Measurements from ENCODE around the gene PCNX4.

PCNX4 gene

DNA sequence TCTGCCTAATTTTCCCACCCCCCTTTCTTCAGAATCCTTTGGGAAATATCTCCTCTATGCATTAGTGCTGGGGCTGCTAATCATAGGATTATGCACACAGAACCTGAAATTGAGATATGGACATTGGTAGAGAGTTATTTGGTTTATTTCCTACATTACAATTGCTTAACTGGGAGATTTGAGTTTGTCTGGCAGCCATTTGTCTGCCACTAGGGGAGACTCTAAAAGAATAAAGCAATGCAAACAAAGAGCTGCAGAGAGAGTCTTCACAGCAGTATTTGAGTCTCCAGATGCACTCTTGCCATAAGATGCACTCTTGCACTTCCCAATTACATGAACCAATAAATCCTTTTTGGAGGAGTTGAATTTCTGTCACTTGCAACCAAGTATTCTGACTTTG lies 12.0 kb upstream of the PCNX4 start:
- no peaks in the 10 kb centered on the region for H3F3A ChIP-seq (ENCODE audit: insufficient read depth, low read length)
- no peak overlapping the region for H3K27ac ChIP-seq (ENCODE audit: low read length)
- no peaks in the 10 kb centered on the region for H3K9me2 ChIP-seq (replicated peaks; ENCODE audit: insufficient read depth, low read length)
- no peaks in the 10 kb centered on the region for H3K79me2 ChIP-seq (ENCODE audit: low read length)
- TF ChIP-seq, protein P1, sequence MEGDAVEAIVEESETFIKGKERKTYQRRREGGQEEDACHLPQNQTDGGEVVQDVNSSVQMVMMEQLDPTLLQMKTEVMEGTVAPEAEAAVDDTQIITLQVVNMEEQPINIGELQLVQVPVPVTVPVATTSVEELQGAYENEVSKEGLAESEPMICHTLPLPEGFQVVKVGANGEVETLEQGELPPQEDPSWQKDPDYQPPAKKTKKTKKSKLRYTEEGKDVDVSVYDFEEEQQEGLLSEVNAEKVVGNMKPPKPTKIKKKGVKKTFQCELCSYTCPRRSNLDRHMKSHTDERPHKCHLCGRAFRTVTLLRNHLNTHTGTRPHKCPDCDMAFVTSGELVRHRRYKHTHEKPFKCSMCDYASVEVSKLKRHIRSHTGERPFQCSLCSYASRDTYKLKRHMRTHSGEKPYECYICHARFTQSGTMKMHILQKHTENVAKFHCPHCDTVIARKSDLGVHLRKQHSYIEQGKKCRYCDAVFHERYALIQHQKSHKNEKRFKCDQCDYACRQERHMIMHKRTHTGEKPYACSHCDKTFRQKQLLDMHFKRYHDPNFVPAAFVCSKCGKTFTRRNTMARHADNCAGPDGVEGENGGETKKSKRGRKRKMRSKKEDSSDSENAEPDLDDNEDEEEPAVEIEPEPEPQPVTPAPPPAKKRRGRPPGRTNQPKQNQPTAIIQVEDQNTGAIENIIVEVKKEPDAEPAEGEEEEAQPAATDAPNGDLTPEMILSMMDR (IDR thresholded peaks at IDR 0.05; ENCODE audit: low read length), result no peak
- TF ChIP-seq EZH2phosphoT487 (IDR thresholded peaks at IDR 0.05; ENCODE audit: low read length), result no peak
- TF ChIP-seq EZH2 (optimal IDR thresholded peaks at IDR 0.05; ENCODE audit: low read depth, low read length), result no peak
- H3K4me2 ChIP-seq (ENCODE audit: low read depth, low read length), result no peak overlapping the region
- H3K36me3 ChIP-seq (replicated peaks; ENCODE audit: insufficient read depth, low read length), result no peaks in the 10 kb centered on the region
- H3K9ac ChIP-seq (ENCODE audit: low read length), result no peak overlapping the region
- H3K9me3 ChIP-seq (replicated peaks; ENCODE audit: insufficient read depth, low read length), result no peaks in the 10 kb centered on the region
- no peaks in the 10 kb centered on the region for H3K4me1 ChIP-seq (ENCODE audit: low read length)
- no peak overlapping the region for H2AFZ ChIP-seq (ENCODE audit: low read length)
- no peaks in the 10 kb centered on the region for H3K27me3 ChIP-seq (replicated peaks; ENCODE audit: insufficient read depth, low read length)
- DNase-seq, result no peak
- H3K4me3 ChIP-seq (ENCODE audit: low read length), result no peak overlapping the region
- H4K20me1 ChIP-seq (ENCODE audit: insufficient read depth, low read length), result no peaks in the 10 kb centered on the region

DNA sequence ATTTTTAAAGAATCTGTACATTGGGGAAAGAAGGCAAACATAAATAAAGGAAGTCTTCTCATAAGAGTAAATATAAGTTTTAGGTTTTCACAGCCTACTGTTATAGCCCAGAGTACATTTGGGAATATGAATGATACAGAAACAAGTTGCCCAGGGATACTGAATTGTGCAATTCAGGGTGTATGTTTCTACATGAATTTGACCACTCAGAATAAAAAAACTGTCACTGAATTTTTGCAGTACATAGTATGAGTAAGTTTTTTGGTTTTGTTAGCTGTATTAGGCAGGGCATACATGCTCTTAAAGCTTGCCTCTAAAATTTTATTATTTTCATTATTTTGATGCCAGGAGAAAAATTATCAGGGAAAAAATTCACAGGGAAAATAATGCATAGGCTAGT lies 6.6 kb upstream of the PCNX4 start:
- Histone ChIP-seq H3K9me3 (replicated peaks; ENCODE audit: insufficient read depth, low read length) (no peaks in the 10 kb centered on the region), H3K27me3 (replicated peaks; ENCODE audit: insufficient read depth, low read length) (no peaks in the 10 kb centered on the region), H3K9me2 (replicated peaks; ENCODE audit: insufficient read depth, low read length) (no peaks in the 10 kb centered on the region), H3K4me1 (ENCODE audit: low read length) (no peaks in the 10 kb centered on the region), H3K79me2 (ENCODE audit: low read length) (no peaks in the 10 kb centered on the region), H3K27ac (ENCODE audit: low read length) (no peak overlapping the region), H3K4me3 (ENCODE audit: low read length) (no peak overlapping the region), H3K9ac (ENCODE audit: low read length) (no peak overlapping the region), H3K4me2 (ENCODE audit: low read depth, low read length) (no peak overlapping the region), H4K20me1 (ENCODE audit: insufficient read depth, low read length) (no peaks in the 10 kb centered on the region), H3F3A (ENCODE audit: insufficient read depth, low read length) (no peaks in the 10 kb centered on the region), H3K36me3 (replicated peaks; ENCODE audit: insufficient read depth, low read length) (no peaks in the 10 kb centered on the region), H2AFZ (ENCODE audit: low read length) (no peak overlapping the region)
- DNase-seq, result no peak
- TF ChIP-seq, protein P1 (IDR thresholded peaks at IDR 0.05; ENCODE audit: low read length), result no peak
- TF ChIP-seq EZH2phosphoT487 (IDR thresholded peaks at IDR 0.05; ENCODE audit: low read length), result no peak
- TF ChIP-seq EZH2 (optimal IDR thresholded peaks at IDR 0.05; ENCODE audit: low read depth, low read length), result no peak

DNA sequence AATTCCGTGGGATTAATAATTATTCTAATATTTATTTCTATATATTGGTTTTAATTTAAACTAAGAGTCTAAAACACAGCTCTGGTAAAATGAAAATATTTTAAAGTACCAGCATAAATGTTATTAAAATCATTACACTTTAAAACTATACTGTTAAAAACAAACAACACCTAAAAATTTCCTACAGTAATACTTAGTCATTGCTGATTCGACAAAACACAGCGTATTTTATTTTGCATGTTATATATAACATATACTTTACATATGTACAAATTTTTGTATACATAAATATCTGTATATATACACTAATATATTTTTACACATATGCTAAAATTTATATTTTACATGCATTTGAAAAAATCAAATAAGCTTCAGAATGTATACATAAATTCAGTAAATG lies 6.0 kb upstream of the PCNX4 start:
- H3F3A ChIP-seq (ENCODE audit: insufficient read depth, low read length), result no peaks in the 10 kb centered on the region
- no peak for DNase-seq
- H3K36me3 ChIP-seq (replicated peaks; ENCODE audit: insufficient read depth, low read length), result no peaks in the 10 kb centered on the region
- no peaks in the 10 kb centered on the region for H3K4me1 ChIP-seq (ENCODE audit: low read length)
- no peak overlapping the region for H3K9ac ChIP-seq (ENCODE audit: low read length)
- TF ChIP-seq EZH2 (optimal IDR thresholded peaks at IDR 0.05; ENCODE audit: low read depth, low read length) (no peak), EZH2phosphoT487 (IDR thresholded peaks at IDR 0.05; ENCODE audit: low read length) (no peak)
- TF ChIP-seq, protein P1 (IDR thresholded peaks at IDR 0.05; ENCODE audit: low read length), result no peak
- no peaks in the 10 kb centered on the region for H3K9me3 ChIP-seq (replicated peaks; ENCODE audit: insufficient read depth, low read length)
- no peaks in the 10 kb centered on the region for H3K79me2 ChIP-seq (ENCODE audit: low read length)
- H3K9me2 ChIP-seq (replicated peaks; ENCODE audit: insufficient read depth, low read length), result no peaks in the 10 kb centered on the region
- no peaks in the 10 kb centered on the region for H3K27me3 ChIP-seq (replicated peaks; ENCODE audit: insufficient read depth, low read length)
- H3K4me2 ChIP-seq (ENCODE audit: low read depth, low read length), result no peak overlapping the region
- H4K20me1 ChIP-seq (ENCODE audit: insufficient read depth, low read length), result no peaks in the 10 kb centered on the region
- H2AFZ ChIP-seq (ENCODE audit: low read length), result no peak overlapping the region
- H3K27ac ChIP-seq (ENCODE audit: low read length), result no peak overlapping the region
- no peak overlapping the region for H3K4me3 ChIP-seq (ENCODE audit: low read length)
